ENCODE results near the gene UBE2V1.
A peak's percentile ranks its signal among the peaks of the same experiment; 100 is the strongest.

UBE2V1 gene

DNA sequence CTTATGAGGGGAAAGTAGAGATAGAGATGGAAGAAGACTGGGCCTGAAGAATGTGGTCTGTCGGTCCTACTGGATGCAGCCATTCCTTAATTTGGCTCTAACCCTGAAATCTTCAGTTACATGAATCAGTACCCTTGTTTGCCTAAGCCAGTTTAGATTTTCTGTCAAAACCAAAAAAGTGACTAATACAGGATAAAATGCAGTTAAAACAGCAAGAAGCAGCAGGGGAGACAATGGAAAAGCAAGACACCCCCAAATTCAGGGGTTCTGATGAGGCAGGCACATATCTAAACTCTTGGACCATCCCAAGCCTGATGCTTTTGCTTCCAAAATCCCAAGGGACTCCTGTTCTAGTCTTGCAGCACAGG is 17.4 kb upstream of the UBE2V1 start:
- H3K27me3 ChIP-seq (ENCODE audit: insufficient read depth, poor library complexity, severe bottlenecking) = no peaks in the 10 kb centered on the region
- ATAC-seq (ENCODE audit: low read depth) = no peak
- H3K4me1 ChIP-seq (ENCODE audit: insufficient read depth, poor library complexity, severe bottlenecking) = no peaks in the 10 kb centered on the region
- peaks cover 100% of the 10 kb centered on the region for H3K36me3 ChIP-seq (ENCODE audit: low read depth)
- no peak overlapping the region for H3K27ac ChIP-seq (ENCODE audit: poor library complexity, severe bottlenecking)
- no peak for DNase-seq (ENCODE audit: low spot score)
- H3K9me3 ChIP-seq (ENCODE audit: severe bottlenecking) = no peaks in the 10 kb centered on the region
- no peak overlapping the region for H3K4me3 ChIP-seq (ENCODE audit: severe bottlenecking)
- TF ChIP-seq, protein P1, sequence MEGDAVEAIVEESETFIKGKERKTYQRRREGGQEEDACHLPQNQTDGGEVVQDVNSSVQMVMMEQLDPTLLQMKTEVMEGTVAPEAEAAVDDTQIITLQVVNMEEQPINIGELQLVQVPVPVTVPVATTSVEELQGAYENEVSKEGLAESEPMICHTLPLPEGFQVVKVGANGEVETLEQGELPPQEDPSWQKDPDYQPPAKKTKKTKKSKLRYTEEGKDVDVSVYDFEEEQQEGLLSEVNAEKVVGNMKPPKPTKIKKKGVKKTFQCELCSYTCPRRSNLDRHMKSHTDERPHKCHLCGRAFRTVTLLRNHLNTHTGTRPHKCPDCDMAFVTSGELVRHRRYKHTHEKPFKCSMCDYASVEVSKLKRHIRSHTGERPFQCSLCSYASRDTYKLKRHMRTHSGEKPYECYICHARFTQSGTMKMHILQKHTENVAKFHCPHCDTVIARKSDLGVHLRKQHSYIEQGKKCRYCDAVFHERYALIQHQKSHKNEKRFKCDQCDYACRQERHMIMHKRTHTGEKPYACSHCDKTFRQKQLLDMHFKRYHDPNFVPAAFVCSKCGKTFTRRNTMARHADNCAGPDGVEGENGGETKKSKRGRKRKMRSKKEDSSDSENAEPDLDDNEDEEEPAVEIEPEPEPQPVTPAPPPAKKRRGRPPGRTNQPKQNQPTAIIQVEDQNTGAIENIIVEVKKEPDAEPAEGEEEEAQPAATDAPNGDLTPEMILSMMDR (IDR thresholded peaks at IDR 0.05; ENCODE audit: poor library complexity, severe bottlenecking) = no peak

DNA sequence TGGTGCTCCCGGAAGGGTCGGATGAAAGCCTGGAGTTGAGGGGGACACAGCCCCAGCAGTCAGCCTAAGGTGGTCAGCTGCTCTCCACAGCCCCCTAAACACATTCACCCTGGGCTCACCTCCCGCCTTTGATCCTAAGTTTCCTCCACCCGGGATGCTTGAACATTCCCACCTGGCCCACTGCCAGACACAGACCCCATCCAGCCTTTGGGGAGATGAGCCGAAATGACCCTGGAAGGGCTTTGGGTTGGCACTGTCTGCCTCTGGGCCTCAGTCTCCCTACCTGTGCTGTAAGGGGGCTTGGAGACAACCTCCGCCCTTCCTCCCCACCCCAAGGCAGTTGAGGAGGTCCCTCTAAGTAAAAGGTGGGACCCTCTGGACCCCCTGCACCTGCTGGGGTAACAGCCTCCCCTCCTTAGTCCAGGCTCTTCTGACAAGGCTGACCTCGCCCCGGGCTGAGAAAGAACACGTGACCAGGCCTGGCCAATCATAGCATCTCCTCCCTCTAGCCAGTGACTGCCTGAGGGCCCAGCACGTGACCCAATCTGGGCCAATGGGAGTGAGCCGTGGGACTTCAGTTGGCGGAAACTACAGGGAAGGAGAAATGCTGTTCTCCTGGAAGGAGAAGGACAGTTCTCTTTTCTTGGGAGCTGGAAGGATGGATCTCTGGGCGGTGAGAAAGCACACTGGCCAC is 16.9 kb upstream of the UBE2V1 start:
- TF ChIP-seq, protein P1 (IDR thresholded peaks at IDR 0.05; ENCODE audit: poor library complexity, severe bottlenecking) = no peak
- no peak overlapping the region for H3K4me3 ChIP-seq (ENCODE audit: severe bottlenecking)
- no peak overlapping the region for H3K27ac ChIP-seq (ENCODE audit: poor library complexity, severe bottlenecking)
- DNase-seq (ENCODE audit: low spot score) (no peak), ATAC-seq (ENCODE audit: low read depth) (peak; percentile 39)
- no peaks in the 10 kb centered on the region for H3K9me3 ChIP-seq (ENCODE audit: severe bottlenecking)
- no peaks in the 10 kb centered on the region for H3K27me3 ChIP-seq (ENCODE audit: insufficient read depth, poor library complexity, severe bottlenecking)
- no peaks in the 10 kb centered on the region for H3K4me1 ChIP-seq (ENCODE audit: insufficient read depth, poor library complexity, severe bottlenecking)
- peaks cover 100% of the 10 kb centered on the region for H3K36me3 ChIP-seq (ENCODE audit: low read depth)

DNA sequence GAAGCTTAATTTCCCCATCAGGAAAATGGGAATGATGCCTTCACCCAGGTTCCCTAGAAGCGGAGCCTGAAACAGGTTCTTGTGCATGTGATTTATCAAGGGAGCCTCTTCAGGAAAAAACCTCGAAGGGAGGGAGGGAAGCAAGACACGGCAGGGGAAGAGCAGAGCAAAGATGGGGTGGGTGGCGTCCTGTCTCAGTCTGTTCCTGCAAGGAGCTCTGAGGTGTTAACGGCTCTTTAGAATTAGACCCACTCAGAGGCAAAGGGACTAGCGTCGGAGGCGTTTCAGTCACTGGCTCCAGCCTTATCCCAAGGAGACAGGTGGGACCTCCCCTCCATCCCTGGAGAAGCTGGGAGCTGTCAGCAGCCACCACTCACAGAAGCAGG is 15.6 kb upstream of the UBE2V1 start:
- peaks cover 99% of the 10 kb centered on the region for H3K36me3 ChIP-seq (ENCODE audit: low read depth)
- H3K27ac ChIP-seq (ENCODE audit: poor library complexity, severe bottlenecking) = no peak overlapping the region
- ATAC-seq (ENCODE audit: low read depth) (no peak), DNase-seq (ENCODE audit: low spot score) (no peak)
- H3K4me1 ChIP-seq (ENCODE audit: insufficient read depth, poor library complexity, severe bottlenecking) = no peaks in the 10 kb centered on the region
- H3K4me3 ChIP-seq (ENCODE audit: severe bottlenecking) = no peak overlapping the region
- no peaks in the 10 kb centered on the region for H3K9me3 ChIP-seq (ENCODE audit: severe bottlenecking)
- TF ChIP-seq, protein P1 (IDR thresholded peaks at IDR 0.05; ENCODE audit: poor library complexity, severe bottlenecking) = no peak
- no peaks in the 10 kb centered on the region for H3K27me3 ChIP-seq (ENCODE audit: insufficient read depth, poor library complexity, severe bottlenecking)

DNA sequence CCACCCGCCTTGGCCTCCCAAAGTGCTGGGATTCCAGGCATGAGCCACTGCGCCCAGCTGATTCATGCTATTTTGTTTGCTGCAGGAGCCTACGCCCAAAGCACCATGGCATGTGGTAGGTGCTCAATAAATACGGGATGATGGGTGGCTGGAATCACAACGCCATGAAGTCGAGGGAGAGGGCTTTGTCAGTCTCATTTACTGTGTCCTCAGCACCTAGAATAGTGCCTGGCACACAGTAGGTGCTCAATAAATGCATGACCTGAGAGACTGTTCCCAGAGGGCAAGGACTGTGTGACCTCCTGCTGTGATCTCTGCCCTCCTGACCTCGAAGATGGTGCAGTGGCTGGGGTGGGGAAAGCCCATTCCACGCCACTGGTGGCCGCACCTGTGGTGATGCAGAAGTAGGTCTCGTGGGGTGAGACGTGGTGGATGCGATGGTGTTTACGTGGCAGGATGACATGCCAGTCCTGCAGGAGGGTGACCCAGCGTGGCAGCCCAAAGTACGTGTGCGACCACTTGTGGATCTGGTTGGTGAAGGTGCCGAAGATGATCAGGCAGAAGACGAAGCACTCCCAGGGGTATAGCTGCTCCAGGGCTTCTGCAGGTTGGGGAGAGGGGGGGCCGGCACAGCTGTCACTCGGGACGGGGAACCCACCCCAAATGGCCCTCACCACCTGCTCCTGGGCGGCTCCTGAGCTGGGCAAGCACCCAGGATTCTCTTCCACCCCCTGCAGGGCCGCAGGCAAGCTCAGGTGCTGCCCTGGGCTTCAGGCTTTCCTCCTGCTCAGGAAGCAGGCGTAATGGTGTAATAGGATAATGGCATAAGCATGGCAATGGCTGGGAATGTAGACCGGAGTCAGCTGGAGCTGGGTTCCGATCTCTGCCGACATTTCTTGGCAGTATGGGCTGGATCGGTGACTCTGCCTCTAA is 14.9 kb upstream of the UBE2V1 start:
- ATAC-seq (ENCODE audit: low read depth) = no peak
- peaks cover 95% of the 10 kb centered on the region for H3K36me3 ChIP-seq (ENCODE audit: low read depth)
- TF ChIP-seq, protein P1 (IDR thresholded peaks at IDR 0.05; ENCODE audit: poor library complexity, severe bottlenecking) = no peak
- no peak overlapping the region for H3K4me3 ChIP-seq (ENCODE audit: severe bottlenecking)
- DNase-seq (ENCODE audit: low spot score) = no peak
- H3K27me3 ChIP-seq (ENCODE audit: insufficient read depth, poor library complexity, severe bottlenecking) = no peaks in the 10 kb centered on the region
- no peak overlapping the region for H3K27ac ChIP-seq (ENCODE audit: poor library complexity, severe bottlenecking)
- H3K4me1 ChIP-seq (ENCODE audit: insufficient read depth, poor library complexity, severe bottlenecking) = no peaks in the 10 kb centered on the region
- H3K9me3 ChIP-seq (ENCODE audit: severe bottlenecking) = no peaks in the 10 kb centered on the region
